Breast epithelium (tissue), 4 donors: ENCODE data around the gene RACGAP1. TPM values are rescaled to one million over a fixed set of nuclear protein-coding genes. Genes with fewer than 3 reads are reported as not detected.
A peak's percentile ranks its signal among the peaks of the same experiment; 100 is the strongest.

Experiments used
- DNase-seq, 2 donors: peaks; one replicate each; pipeline ENCODE4 v3.0.0-alpha.2; 2019; ENCODE audit warnings: low spot score in 2 of 2
- H3K27ac ChIP-seq, 2 donors: fragments of 200-600 bp; sonication (generic) in 1 of 2; one replicate each; pipeline ENCODE4 v1.5.1; 2016 to 2019; ENCODE audit warnings: mild to moderate bottlenecking in 1 of 2
- H3K27me3 ChIP-seq, 2 donors: fragments of 200-600 bp; sonication (generic) in 1 of 2; one replicate each; pipeline versions ENCODE4 v1.5.1 to v1.6.0; 2017 to 2019; ENCODE audit warnings: control low read depth in 1 of 2, mild to moderate bottlenecking in 1 of 2
- H3K36me3 ChIP-seq: fragments of 200-600 bp; one replicate; pipeline ENCODE4 v1.5.1; 2019
- H3K4me1 ChIP-seq, 2 donors: fragments of 200-600 bp; sonication (generic); one replicate each; pipeline ENCODE4 v1.5.1; 2016 to 2019; ENCODE audit warnings: control low read depth in 1 of 2
- H3K4me3 ChIP-seq, 3 donors: fragments of 200-600 bp; sonication (generic); 1 replicate in 2 of 3; 2 replicates in 1 of 3; pipeline ENCODE4 v1.5.1; 2016 to 2019; ENCODE audit warnings: mild to moderate bottlenecking in 3 of 3, moderate library complexity in 2 of 3
- H3K9me3 ChIP-seq, 2 donors: fragments of 200-600 bp; sonication (generic) in 1 of 2; one replicate each; pipeline ENCODE4 v1.5.1; 2016 to 2019; ENCODE audit warnings: control low read depth in 1 of 2
- CTCF ChIP-seq, 3 donors: fragments of 450-650 bp; IDR thresholded peaks; one replicate each; pipeline ENCODE4 v1.5.1; 2016 to 2017; ENCODE audit warnings: antibody characterized with exemption in 3 of 3, mild to moderate bottlenecking in 3 of 3, moderate library complexity in 3 of 3
- POLR2A ChIP-seq: fragments of 450-650 bp; IDR thresholded peaks from one replicate; pipeline ENCODE4 v1.6.1; 2016; ENCODE audit warnings: antibody characterized with exemption, mild to moderate bottlenecking, moderate library complexity
- POLR2AphosphoS5 ChIP-seq, 3 donors: sonication (generic); formaldehyde crosslinking; IDR thresholded peaks; one replicate each; pipeline ENCODE4 v1.6.1; 2017; ENCODE audit warnings: antibody characterized with exemption in 3 of 3
- intact Hi-C: fragments of 100-400 bp; cut with DNase I; formaldehyde crosslinking; loops from one replicate; pipeline ENCODE4 v1.15.1; 2023; ENCODE audit warnings: low total_unique reads
- total RNA-seq, 3 donors: library from RNA; depleted of rRNA; stranded (reverse); fragments of >200 nt; gene quantifications; one replicate each; pipeline ENCODE4 v1.1.0, GENCODE V29; 2016

RACGAP1 gene
- total RNA-seq, 3 donors from 2014 or later, result 7.5 to 33.9 (median 11.1) TPM

GRCh38 chr12:49985981-49986380 lies 39.3 kb downstream of the RACGAP1 start:
- intact Hi-C loops, result no loop called here
- Histone ChIP-seq H3K27ac (no peak overlapping the region), H3K27me3 (no peaks in the 10 kb centered on the region), H3K4me3 (no peak overlapping the region), H3K36me3 (no peaks in the 10 kb centered on the region), H3K9me3 (no peaks in the 10 kb centered on the region), H3K4me1 (no peaks in the 10 kb centered on the region)
- TF ChIP-seq POLR2AphosphoS5 (IDR thresholded peaks at IDR 0.05) (no peak), CTCF (IDR thresholded peaks at IDR 0.05) (no peak), POLR2A (no peak)
- DNase-seq, result no peak

- H3K9me3 ChIP-seq, result no peaks in the 10 kb centered on the region
- no peak overlapping the region for H3K4me3 ChIP-seq
- DNase-seq, result no peak
- no peak overlapping the region for H3K27ac ChIP-seq
- intact Hi-C loops, result no loop called here
- TF ChIP-seq CTCF (IDR thresholded peaks at IDR 0.05), result no peak
- no peak for TF ChIP-seq POLR2A
- no peak for TF ChIP-seq POLR2AphosphoS5 (IDR thresholded peaks at IDR 0.05)
- no peaks in the 10 kb centered on the region for H3K27me3 ChIP-seq
- H3K36me3 ChIP-seq, result no peaks in the 10 kb centered on the region
- H3K4me1 ChIP-seq, result no peaks in the 10 kb centered on the region
Observed at GRCh38 chr12:49984476-49985359, 40.6 kb downstream of the RACGAP1 start.

- no peaks in the 10 kb centered on the region for H3K9me3 ChIP-seq
- no peaks in the 10 kb centered on the region for H3K36me3 ChIP-seq
- H3K27ac ChIP-seq, result no peak overlapping the region
- H3K4me1 ChIP-seq, result no peaks in the 10 kb centered on the region
- DNase-seq, result no peak
- intact Hi-C loops, result no loop called here
- peak overlapping the region in 1 of 3 donors; percentile 22 for H3K4me3 ChIP-seq
- H3K27me3 ChIP-seq, result no peaks in the 10 kb centered on the region
- TF ChIP-seq POLR2AphosphoS5 (IDR thresholded peaks at IDR 0.05) (no peak), POLR2A (no peak), CTCF (IDR thresholded peaks at IDR 0.05) (no peak)
Observed at GRCh38 chr12:49983892-49984291, 41.4 kb downstream of the RACGAP1 start.

GRCh38 chr12:49982246-49983087 lies 42.8 kb downstream of the RACGAP1 start:
- H3K36me3 ChIP-seq, result no peaks in the 10 kb centered on the region
- TF ChIP-seq CTCF (IDR thresholded peaks at IDR 0.05), result no peak
- no peak for TF ChIP-seq POLR2A
- no peak for TF ChIP-seq POLR2AphosphoS5 (IDR thresholded peaks at IDR 0.05)
- no peaks in the 10 kb centered on the region for H3K9me3 ChIP-seq
- H3K27me3 ChIP-seq, result no peaks in the 10 kb centered on the region
- intact Hi-C loops, result no loop called here
- no peaks in the 10 kb centered on the region for H3K4me1 ChIP-seq
- DNase-seq, result no peak
- H3K27ac ChIP-seq, result no peak overlapping the region
- no peak overlapping the region for H3K4me3 ChIP-seq
